Rectal smooth muscle tissue (tissue), 1 donor: ENCODE results near the gene ICOS.

Experiments
- H3K27ac ChIP-seq: one replicate; pipeline ENCODE4 v1.7.0; 2013; ENCODE audit warnings: low read depth, low read length, inconsistent platforms
- H3K27me3 ChIP-seq: one replicate; pipeline ENCODE4 v1.7.0; 2013; ENCODE audit warnings: low read length; ENCODE audit not compliant: control insufficient read depth, insufficient read depth
- H3K36me3 ChIP-seq: one replicate; pipeline ENCODE4 v1.7.0; 2013; ENCODE audit warnings: low read length; ENCODE audit not compliant: control insufficient read depth, insufficient read depth
- H3K4me1 ChIP-seq: one replicate; pipeline ENCODE4 v1.7.0; 2013; ENCODE audit warnings: low read length; ENCODE audit not compliant: control insufficient read depth, insufficient read depth
- H3K4me3 ChIP-seq: one replicate; pipeline ENCODE4 v1.7.0; 2013; ENCODE audit warnings: low read length
- H3K9ac ChIP-seq: one replicate; pipeline ENCODE4 v1.7.0; 2013; ENCODE audit warnings: low read length

Gene ICOS

GRCh38 chr2:203936535-203936934 lies at the start of gene ICOS:
ICOS (plus strand) TSS chr2:203936763; CDS start chr2:203936815, 52 bp downstream.
- H3K27me3 ChIP-seq, result no peaks in the 10 kb centered on the region
- no peaks in the 10 kb centered on the region for H3K36me3 ChIP-seq
- no peaks in the 10 kb centered on the region for H3K4me1 ChIP-seq
- no peak within 1 kb of the TSS for H3K4me3 ChIP-seq
- H3K27ac ChIP-seq, result no peak within 1 kb of the TSS
- H3K9ac ChIP-seq, result no peak within 1 kb of the TSS

GRCh38 chr2:203887677-203888076 lies 48.9 kb upstream of the ICOS start:
- Histone ChIP-seq H3K36me3 (no peaks in the 10 kb centered on the region), H3K27ac (peak overlapping the region; percentile 53), H3K4me1 (peaks cover 19% of the 10 kb centered on the region), H3K27me3 (no peaks in the 10 kb centered on the region), H3K9ac (no peak overlapping the region), H3K4me3 (no peak overlapping the region)

GRCh38 chr2:203889542-203889941 lies 47.0 kb upstream of the ICOS start:
- Histone ChIP-seq H3K36me3 (no peaks in the 10 kb centered on the region), H3K4me3 (no peak overlapping the region), H3K27ac (no peak overlapping the region), H3K27me3 (no peaks in the 10 kb centered on the region), H3K4me1 (peaks cover 27% of the 10 kb centered on the region), H3K9ac (no peak overlapping the region)

- no peak overlapping the region for H3K4me3 ChIP-seq
- no peaks in the 10 kb centered on the region for H3K27me3 ChIP-seq
- no peak overlapping the region for H3K27ac ChIP-seq
Measured at GRCh38 chr2:203889944-203890343, 46.6 kb upstream of the ICOS start.

GRCh38 chr2:203890733-203891132 lies 45.8 kb upstream of the ICOS start:
- no peaks in the 10 kb centered on the region for H3K36me3 ChIP-seq
- no peak overlapping the region for H3K27ac ChIP-seq
- no peak overlapping the region for H3K9ac ChIP-seq
- H3K4me3 ChIP-seq, result no peak overlapping the region
- peaks cover 27% of the 10 kb centered on the region for H3K4me1 ChIP-seq
- no peaks in the 10 kb centered on the region for H3K27me3 ChIP-seq

More at GRCh38 chr2:203889944-203890343, 46.6 kb upstream of the ICOS start:
- Histone ChIP-seq H3K4me1 (peaks cover 27% of the 10 kb centered on the region), H3K9ac (no peak overlapping the region), H3K36me3 (no peaks in the 10 kb centered on the region)

GRCh38 chr2:203891474-203891873 lies 45.1 kb upstream of the ICOS start:
- no peaks in the 10 kb centered on the region for H3K36me3 ChIP-seq
- H3K27ac ChIP-seq, result no peak overlapping the region
- H3K27me3 ChIP-seq, result no peaks in the 10 kb centered on the region
- no peak overlapping the region for H3K4me3 ChIP-seq
- H3K9ac ChIP-seq, result no peak overlapping the region
- peaks cover 25% of the 10 kb centered on the region for H3K4me1 ChIP-seq

- Histone ChIP-seq H3K9ac (no peak overlapping the region), H3K27me3 (no peaks in the 10 kb centered on the region), H3K27ac (no peak overlapping the region), H3K36me3 (no peaks in the 10 kb centered on the region), H3K4me1 (peaks cover 18% of the 10 kb centered on the region), H3K4me3 (no peak overlapping the region)
Measured at GRCh38 chr2:203892207-203892606, 44.4 kb upstream of the ICOS start.

GRCh38 chr2:203893401-203893800 lies 43.2 kb upstream of the ICOS start:
- no peak overlapping the region for H3K4me3 ChIP-seq
- no peak overlapping the region for H3K9ac ChIP-seq
- no peaks in the 10 kb centered on the region for H3K36me3 ChIP-seq
- H3K27ac ChIP-seq, result peak overlapping the region; percentile 21
- no peaks in the 10 kb centered on the region for H3K27me3 ChIP-seq
- H3K4me1 ChIP-seq, result peaks cover 17% of the 10 kb centered on the region

GRCh38 chr2:203893840-203894239 lies 42.7 kb upstream of the ICOS start:
- H3K9ac ChIP-seq, result no peak overlapping the region
- peak overlapping the region; percentile 21 for H3K27ac ChIP-seq

GRCh38 chr2:203894262-203894661 lies 42.3 kb upstream of the ICOS start:
- Histone ChIP-seq H3K9ac (no peak overlapping the region), H3K27ac (no peak overlapping the region), H3K4me3 (no peak overlapping the region), H3K4me1 (peaks cover 24% of the 10 kb centered on the region), H3K27me3 (no peaks in the 10 kb centered on the region), H3K36me3 (no peaks in the 10 kb centered on the region)

More at GRCh38 chr2:203893840-203894239, 42.7 kb upstream of the ICOS start:
- H3K4me1 ChIP-seq, result peaks cover 20% of the 10 kb centered on the region
- H3K4me3 ChIP-seq, result no peak overlapping the region
- no peaks in the 10 kb centered on the region for H3K36me3 ChIP-seq
- no peaks in the 10 kb centered on the region for H3K27me3 ChIP-seq

- no peaks in the 10 kb centered on the region for H3K36me3 ChIP-seq
- no peak overlapping the region for H3K9ac ChIP-seq
- peak overlapping the region; percentile 54 for H3K27ac ChIP-seq
- H3K4me3 ChIP-seq, result no peak overlapping the region
- H3K27me3 ChIP-seq, result no peaks in the 10 kb centered on the region
- H3K4me1 ChIP-seq, result peaks cover 40% of the 10 kb centered on the region
Measured at GRCh38 chr2:203897544-203897943, 39.0 kb upstream of the ICOS start.

GRCh38 chr2:203898657-203899056 lies 37.9 kb upstream of the ICOS start:
- Histone ChIP-seq H3K9ac (no peak overlapping the region), H3K4me3 (no peak overlapping the region), H3K4me1 (peaks cover 37% of the 10 kb centered on the region), H3K36me3 (no peaks in the 10 kb centered on the region), H3K27me3 (no peaks in the 10 kb centered on the region), H3K27ac (peak overlapping the region; percentile 59)

- no peaks in the 10 kb centered on the region for H3K27me3 ChIP-seq
- no peak overlapping the region for H3K9ac ChIP-seq
- H3K27ac ChIP-seq, result peak overlapping the region; percentile 56
- H3K4me3 ChIP-seq, result no peak overlapping the region
- H3K4me1 ChIP-seq, result peaks cover 32% of the 10 kb centered on the region
- H3K36me3 ChIP-seq, result no peaks in the 10 kb centered on the region
Measured at GRCh38 chr2:203900253-203900652, 36.3 kb upstream of the ICOS start.
